OCI-LY3 (cell line): Measurements from ENCODE around the gene SPECC1.
"Not testable (repeated sequence)": the region's sequence is repeated elsewhere in the genome, so short reads cannot be mapped to it uniquely, and the experiment has no call there.

Experiments used
- H2AFZ ChIP-seq: fragments of 200-600, 300-600 bp; shearing (Covaris generic); 2 replicates; pipeline ENCODE4 v1.6.0; 2014; ENCODE audit warnings: antibody characterized with exemption, low read depth, low read length
- H3K27ac ChIP-seq: fragments of 200-600, 300-600 bp; sonication (generic); 2 replicates; pipeline ENCODE4 v1.5.1; 2014; ENCODE audit warnings: mild to moderate bottlenecking, low read length, moderate library complexity, mixed read lengths
- H3K27me3 ChIP-seq: fragments of 200-600, 300-600 bp; sonication (generic); 2 replicates; pipeline ENCODE4 v1.6.1; 2014; ENCODE audit warnings: low read depth, low read length, mixed read lengths
- H3K36me3 ChIP-seq: fragments of 200-600, 300-600 bp; sonication (generic); replicated peaks from 2 replicates; pipeline ENCODE3; 2014; ENCODE audit warnings: low read depth, low read length, mixed read lengths
- H3K4me1 ChIP-seq: fragments of 300-600, 200-600 bp; sonication (generic); 2 replicates; pipeline ENCODE4 v1.6.1; 2014; ENCODE audit warnings: low read length, mixed read lengths
- H3K4me2 ChIP-seq: fragments of 200-600, 300-600 bp; sonication (generic); 2 replicates; pipeline ENCODE4 v1.6.1; 2014; ENCODE audit warnings: low read length, mixed read lengths
- H3K4me3 ChIP-seq: fragments of 300-600, 200-600 bp; sonication (generic); 2 replicates; pipeline ENCODE4 v1.5.1; 2014; ENCODE audit warnings: antibody characterized with exemption, mild to moderate bottlenecking, low read length, moderate library complexity
- H3K79me2 ChIP-seq: fragments of 300-600, 200-600 bp; shearing (Covaris generic); 2 replicates; pipeline ENCODE4 v1.6.1; 2014; ENCODE audit warnings: mild to moderate bottlenecking, low read length, mixed read lengths
- H3K9ac ChIP-seq: fragments of 300-600, 200-600 bp; shearing (Covaris generic); 2 replicates; pipeline ENCODE4 v1.6.0; 2014; ENCODE audit warnings: mild to moderate bottlenecking, low read length, moderate library complexity
- H3K9me3 ChIP-seq: fragments of 200-600, 300-600 bp; shearing (Covaris generic); 2 replicates; pipeline ENCODE4 v1.6.1; 2014; ENCODE audit warnings: low read length, mixed read lengths; ENCODE audit not compliant: insufficient read depth
- H4K20me1 ChIP-seq: fragments of 200-600, 300-600 bp; sonication (generic); 2 replicates; pipeline ENCODE4 v1.6.1; 2016; ENCODE audit warnings: low read length, mixed read lengths; ENCODE audit not compliant: insufficient read depth
- CTCF ChIP-seq: fragments of 200-600, 300-600 bp; sonication (generic); IDR thresholded peaks from 2 replicates; pipeline ENCODE4 v1.5.1; 2014; ENCODE audit warnings: antibody characterized with exemption, low read length, low read depth
- EZH2phosphoT487 ChIP-seq: fragments of 200-600 bp; shearing (Covaris generic); IDR thresholded peaks from 2 replicates; pipeline ENCODE4 v1.6.1; 2018; ENCODE audit warnings: antibody characterized with exemption, mixed run types, low read depth

Gene SPECC1

GRCh38 chr17:20259668-20260067, 250.5 kb downstream of the SPECC1 start:
- Histone ChIP-seq H3K27me3 (no peaks in the 10 kb centered on the region), H4K20me1 (no peaks in the 10 kb centered on the region), H3K79me2 (no peaks in the 10 kb centered on the region), H3K27ac (no peak overlapping the region), H3K4me3 (no peak overlapping the region), H3K4me1 (no peaks in the 10 kb centered on the region), H3K9me3 (no peaks in the 10 kb centered on the region), H3K9ac (no peak overlapping the region), H2AFZ (no peak overlapping the region), H3K4me2 (no peak overlapping the region), H3K36me3 (no peaks in the 10 kb centered on the region)
- no peak for TF ChIP-seq EZH2phosphoT487
- TF ChIP-seq CTCF: no peak

GRCh38 chr17:20260268-20260667, 251.1 kb downstream of the SPECC1 start:
- Histone ChIP-seq H4K20me1 (no peaks in the 10 kb centered on the region), H3K9me3 (no peaks in the 10 kb centered on the region), H3K36me3 (no peaks in the 10 kb centered on the region), H3K27me3 (no peaks in the 10 kb centered on the region), H3K27ac (no peak overlapping the region), H3K79me2 (no peaks in the 10 kb centered on the region), H3K4me3 (no peak overlapping the region), H3K4me1 (no peaks in the 10 kb centered on the region), H2AFZ (no peak overlapping the region), H3K9ac (no peak overlapping the region), H3K4me2 (no peak overlapping the region)
- TF ChIP-seq CTCF (no peak), EZH2phosphoT487 (no peak)

- no peaks in the 10 kb centered on the region for H4K20me1 ChIP-seq
- no peaks in the 10 kb centered on the region for H3K9me3 ChIP-seq
- H3K4me3 ChIP-seq: no peak overlapping the region
- no peaks in the 10 kb centered on the region for H3K4me1 ChIP-seq
- no peak overlapping the region for H3K27ac ChIP-seq
- H3K9ac ChIP-seq: no peak overlapping the region
- no peak for TF ChIP-seq CTCF
- TF ChIP-seq EZH2phosphoT487: no peak
- no peak overlapping the region for H3K4me2 ChIP-seq
- H2AFZ ChIP-seq: no peak overlapping the region
- no peaks in the 10 kb centered on the region for H3K27me3 ChIP-seq
- H3K36me3 ChIP-seq: no peaks in the 10 kb centered on the region
- no peaks in the 10 kb centered on the region for H3K79me2 ChIP-seq
Measured at GRCh38 chr17:20262226-20263114, 253.3 kb downstream of the SPECC1 start.

GRCh38 chr17:20263115-20263433, 253.9 kb downstream of the SPECC1 start:
- not testable (repeated sequence) for H2AFZ ChIP-seq, H3K4me3 ChIP-seq, H3K4me2 ChIP-seq, H3K27me3 ChIP-seq, H3K9me3 ChIP-seq, H3K4me1 ChIP-seq, H3K27ac ChIP-seq, H3K36me3 ChIP-seq, H3K9ac ChIP-seq, H4K20me1 ChIP-seq, H3K79me2 ChIP-seq
